Measurements from ENCODE around the gene MACC1. TPM values are rescaled to one million over a fixed set of nuclear protein-coding genes. Genes with fewer than 3 reads are reported as not detected.
A peak's percentile ranks its signal among the peaks of the same experiment; 100 is the strongest.

The MACC1 gene
- total and polyA plus RNA-seq, 9 of the 15 experiments (the other 6 are each of a cell fraction or from before 2014, with no cell fraction given): 5.9 to 30.2 (median 10.4) TPM

GRCh38 chr7:20199015-20199737 is 18.0 kb downstream of the MACC1 start (continued):
- TF ChIP-seq NKRF (IDR thresholded peaks at IDR 0.05; ENCODE audit: borderline replicate concordance) (no peak), KHSRP (IDR thresholded peaks at IDR 0.05) (no peak), PHF8 (IDR thresholded peaks at IDR 0.05; ENCODE audit: borderline replicate concordance, low read length) (no peak), MAZ (CRISPR knock-in tag; conservative IDR thresholded peaks at IDR 0.05 in 1 of 2, IDR thresholded peaks at IDR 0.05 in 1 of 2) (no peak), FOXK2 (conservative IDR thresholded peaks at IDR 0.05 in 1 of 2, IDR thresholded peaks at IDR 0.05 in 1 of 2; ENCODE audit: low read depth in 2 of 2) (peak in 1 of 2 experiments; percentile 60; a peak in 1 of 4 replicates), ZNF778 (CRISPR knock-in tag; IDR thresholded peaks at IDR 0.05) (no peak), SMARCE1 (IDR thresholded peaks at IDR 0.05) (peak; percentile 56; the same call in 1 of the 2 replicates), FOXP4 (CRISPR knock-in tag; IDR thresholded peaks at IDR 0.05; ENCODE audit: borderline replicate concordance) (0 out of 2 replicates have a peak, but pooled peaks have one; percentile 54), NFE2 (IDR thresholded peaks at IDR 0.05; ENCODE audit: low read depth) (peak; percentile 51), ETS1 (conservative IDR thresholded peaks at IDR 0.05; ENCODE audit: control insufficient read depth, low read depth, low read length) (no peak), FOSL1 (tag; conservative IDR thresholded peaks at IDR 0.05) (no peak), SAP30 (IDR thresholded peaks at IDR 0.05; ENCODE audit: borderline replicate concordance, insufficient read depth, low read depth, low read length, poor library complexity, severe bottlenecking) (no peak), POLR2AphosphoS2 (IDR thresholded peaks at IDR 0.05; ENCODE audit: low read length) (no peak), ZNF830 (CRISPR knock-in tag; IDR thresholded peaks at IDR 0.05) (no peak), PHF21A (IDR thresholded peaks at IDR 0.05; ENCODE audit: borderline replicate concordance, low read depth) (no peak), PURB (CRISPR knock-in tag; IDR thresholded peaks at IDR 0.05; ENCODE audit: low read depth) (no peak), BRCA1 (IDR thresholded peaks at IDR 0.05) (no peak), BRCA1 (CRISPR knock-in tag; IDR thresholded peaks at IDR 0.05) (no peak), HDAC1 (IDR thresholded peaks at IDR 0.05) (0 out of 4 replicates have a peak, but pooled peaks of 1 of the 2 experiments have one; percentile 29), GATAD2A (IDR thresholded peaks at IDR 0.05) (no peak), TRIM24 (IDR thresholded peaks at IDR 0.05) (peak in 1 of 2 experiments; percentile 22; a peak in 1 of 4 replicates), KAT2B (IDR thresholded peaks at IDR 0.05; ENCODE audit: low read depth, low read length) (no peak), NR2F6 (CRISPR knock-in tag; IDR thresholded peaks at IDR 0.05) (no peak), SMARCA4 (IDR thresholded peaks at IDR 0.05) (peak; percentile 43; the same call in 1 of the 2 replicates), SAFB (IDR thresholded peaks at IDR 0.05; ENCODE audit: borderline replicate concordance, low read depth, low read length) (no peak)
